Measurements from ENCODE around the gene CC2D1B. TPM values are rescaled to one million over a fixed set of nuclear protein-coding genes. Genes with fewer than 3 reads are reported as not detected.
A peak's percentile ranks its signal among the peaks of the same experiment; 100 is the strongest.

CC2D1B gene, protein sequence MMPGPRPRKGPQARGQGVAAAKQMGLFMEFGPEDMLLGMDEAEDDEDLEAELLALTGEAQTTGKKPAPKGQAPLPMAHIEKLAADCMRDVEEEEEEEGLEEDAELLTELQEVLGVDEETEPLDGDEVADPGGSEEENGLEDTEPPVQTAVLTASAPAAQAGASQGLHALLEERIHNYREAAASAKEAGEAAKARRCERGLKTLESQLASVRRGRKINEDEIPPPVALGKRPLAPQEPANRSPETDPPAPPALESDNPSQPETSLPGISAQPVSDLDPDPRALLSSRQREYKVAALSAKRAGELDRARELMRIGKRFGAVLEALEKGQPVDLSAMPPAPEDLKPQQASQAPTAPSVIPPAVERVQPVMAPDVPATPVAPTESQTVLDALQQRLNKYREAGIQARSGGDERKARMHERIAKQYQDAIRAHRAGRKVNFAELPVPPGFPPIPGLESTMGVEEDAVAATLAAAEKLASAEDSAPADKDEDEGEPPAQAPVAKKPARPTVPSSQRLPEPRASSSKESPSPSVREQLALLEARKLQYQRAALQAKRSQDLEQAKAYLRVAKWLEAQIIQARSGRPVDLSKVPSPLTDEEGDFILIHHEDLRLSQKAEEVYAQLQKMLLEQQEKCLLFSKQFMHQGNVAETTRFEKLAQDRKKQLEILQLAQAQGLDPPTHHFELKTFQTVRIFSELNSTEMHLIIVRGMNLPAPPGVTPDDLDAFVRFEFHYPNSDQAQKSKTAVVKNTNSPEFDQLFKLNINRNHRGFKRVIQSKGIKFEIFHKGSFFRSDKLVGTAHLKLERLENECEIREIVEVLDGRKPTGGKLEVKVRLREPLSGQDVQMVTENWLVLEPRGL
- total RNA-seq (2014; rRNA removed) (26.0 and 26.8 TPM in 2 replicates), Bru-seq, nascent RNA (percentile 74 among the genes with signal in this experiment), BruChase-seq, experiment 1, labeled RNA remaining after a 6-hour chase (percentile 84 among the genes with signal in this experiment), BruChase-seq, experiment 2, labeled RNA remaining after a 2-hour chase (percentile 77 among the genes with signal in this experiment)
- long read RNA-seq, transcript CC2D1B-201 (25 exons, 3,377 nt), result major isoform, 8 of 55 reads
- long read RNA-seq, partial matches to known transcripts, result 18 of 55 reads
- long read RNA-seq, other reads (novel, unspliced or antisense), result 29 of 55 reads

- H3K36me3 ChIP-seq (ENCODE audit: low read depth, low read length), result peaks cover 9% of the 10 kb centered on the region; the same call in 1 of the 2 replicates
- H3K9ac ChIP-seq (ENCODE audit: low read length), result peak within 1 kb of the TSS; percentile 94
- DNase-seq (peak; percentile 98), ATAC-seq (peak; percentile 93)
- CTCF ChIA-PET, result interaction anchor here (0.6 kb wide), 1 partner anchor 811 kb away, joined by 8 read pairs; no protein-coding TSS in a partner anchor
- H3F3A ChIP-seq (ENCODE audit: low read length, unreplicated experiment), result no peaks in the 10 kb centered on the region
- H4K20me1 ChIP-seq (ENCODE audit: low read length), result no peaks in the 10 kb centered on the region
- TF ChIP-seq, protein P1, sequence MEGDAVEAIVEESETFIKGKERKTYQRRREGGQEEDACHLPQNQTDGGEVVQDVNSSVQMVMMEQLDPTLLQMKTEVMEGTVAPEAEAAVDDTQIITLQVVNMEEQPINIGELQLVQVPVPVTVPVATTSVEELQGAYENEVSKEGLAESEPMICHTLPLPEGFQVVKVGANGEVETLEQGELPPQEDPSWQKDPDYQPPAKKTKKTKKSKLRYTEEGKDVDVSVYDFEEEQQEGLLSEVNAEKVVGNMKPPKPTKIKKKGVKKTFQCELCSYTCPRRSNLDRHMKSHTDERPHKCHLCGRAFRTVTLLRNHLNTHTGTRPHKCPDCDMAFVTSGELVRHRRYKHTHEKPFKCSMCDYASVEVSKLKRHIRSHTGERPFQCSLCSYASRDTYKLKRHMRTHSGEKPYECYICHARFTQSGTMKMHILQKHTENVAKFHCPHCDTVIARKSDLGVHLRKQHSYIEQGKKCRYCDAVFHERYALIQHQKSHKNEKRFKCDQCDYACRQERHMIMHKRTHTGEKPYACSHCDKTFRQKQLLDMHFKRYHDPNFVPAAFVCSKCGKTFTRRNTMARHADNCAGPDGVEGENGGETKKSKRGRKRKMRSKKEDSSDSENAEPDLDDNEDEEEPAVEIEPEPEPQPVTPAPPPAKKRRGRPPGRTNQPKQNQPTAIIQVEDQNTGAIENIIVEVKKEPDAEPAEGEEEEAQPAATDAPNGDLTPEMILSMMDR (conservative IDR thresholded peaks at IDR 0.05; ENCODE audit: low read depth, low read length), result no peak
- TF ChIP-seq EZH2phosphoT487 (IDR thresholded peaks at IDR 0.05; ENCODE audit: borderline replicate concordance, low read length), result no peak
- TF ChIP-seq EZH2 (IDR thresholded peaks at IDR 0.05; ENCODE audit: low read length, unreplicated experiment), result no peak
- no peaks in the 10 kb centered on the region for H3K9me2 ChIP-seq (replicated peaks; ENCODE audit: low read length)
- H3K9me3 ChIP-seq (ENCODE audit: low read length), result no peaks in the 10 kb centered on the region
- peak within 1 kb of the TSS; percentile 84 for H3K4me3 ChIP-seq (ENCODE audit: low read length)
- POLR2A ChIA-PET (ENCODE audit: unreplicated experiment), result interaction anchor here (0.6 kb wide), 4 partner anchors 108 to 518 kb away, joined by 3 to 13 read pairs (median 7); partner anchors contain the start of gene TXNDC12
- peak within 1 kb of the TSS; percentile 70 for H3K27ac ChIP-seq (ENCODE audit: low read length)
- H2AFZ ChIP-seq (ENCODE audit: low read length), result peak within 1 kb of the TSS; percentile 87
- peaks cover 19% of the 10 kb centered on the region for H3K79me2 ChIP-seq (ENCODE audit: low read length)
- no peaks in the 10 kb centered on the region for H3K27me3 ChIP-seq (ENCODE audit: low read length)
- H3K4me2 ChIP-seq (ENCODE audit: low read length), result peak within 1 kb of the TSS; percentile 86
- intact Hi-C loops (cut with micrococcal nuclease), result loop anchor here (1.0 to 5.0 kb wide), 4 partner anchors 38 to 309 kb away; partner anchors contain the start of genes BTF3L4, ORC1, PRPF38A and TXNDC12
- peaks cover 20% of the 10 kb centered on the region for H3K4me1 ChIP-seq (ENCODE audit: insufficient read depth, low read length)
- BruUV-seq (replicated peaks), result no TSS peak
Measured at GRCh38 chr1:52365746-52366516, at the start of gene CC2D1B. Gene CC2D1B, minus strand, starts transcription at chr1:52366205. Its CDS starts 1,585 bp downstream, at chr1:52364620.

DNA sequence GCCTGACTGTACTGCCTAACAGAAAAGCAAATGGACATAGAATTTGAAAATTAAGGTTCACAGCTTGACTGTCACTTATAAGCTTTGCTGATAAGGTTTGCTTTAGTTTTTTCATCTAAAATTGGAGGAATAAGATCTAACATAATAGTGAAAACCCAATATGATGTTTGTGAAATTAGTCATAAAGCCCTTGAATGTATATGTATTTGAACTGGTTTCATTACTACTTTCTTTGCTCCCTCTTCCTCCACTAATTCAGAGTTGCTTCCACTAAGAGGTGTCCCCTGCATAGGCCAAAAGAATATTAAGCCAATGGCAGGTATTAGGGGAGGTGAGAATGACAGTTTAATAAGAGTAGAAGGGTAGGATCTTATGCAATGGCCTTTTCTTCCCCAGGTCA, 48.9 kb upstream of the CC2D1B start:
- H3K27ac ChIP-seq (ENCODE audit: low read length), result no peak overlapping the region
- no peak overlapping the region for H2AFZ ChIP-seq (ENCODE audit: low read length)
- no peak overlapping the region for H3K9ac ChIP-seq (ENCODE audit: low read length)
- no peak overlapping the region for H3K4me2 ChIP-seq (ENCODE audit: low read length)
- no peaks in the 10 kb centered on the region for H3K9me3 ChIP-seq (ENCODE audit: low read length)
- no peaks in the 10 kb centered on the region for H3F3A ChIP-seq (ENCODE audit: low read length, unreplicated experiment)
- H3K79me2 ChIP-seq (ENCODE audit: low read length), result no peaks in the 10 kb centered on the region
- no peak for TF ChIP-seq EZH2phosphoT487 (IDR thresholded peaks at IDR 0.05; ENCODE audit: borderline replicate concordance, low read length)
- TF ChIP-seq EZH2 (IDR thresholded peaks at IDR 0.05; ENCODE audit: low read length, unreplicated experiment), result no peak
- TF ChIP-seq, protein P1 (conservative IDR thresholded peaks at IDR 0.05; ENCODE audit: low read depth, low read length), result no peak
- intact Hi-C loops (cut with micrococcal nuclease), result no loop called here
- ChIA-PET CTCF (no interaction called here), POLR2A (ENCODE audit: unreplicated experiment) (no interaction called here)
- no peak overlapping the region for H3K4me3 ChIP-seq (ENCODE audit: low read length)
- peaks cover 76% of the 10 kb centered on the region for H3K36me3 ChIP-seq (ENCODE audit: low read depth, low read length)
- ATAC-seq (no peak), DNase-seq (no peak)
- H4K20me1 ChIP-seq (ENCODE audit: low read length), result no peaks in the 10 kb centered on the region
- no TSS peak for BruUV-seq (replicated peaks)
- H3K4me1 ChIP-seq (ENCODE audit: insufficient read depth, low read length), result no peaks in the 10 kb centered on the region
- H3K27me3 ChIP-seq (ENCODE audit: low read length), result no peaks in the 10 kb centered on the region
- H3K9me2 ChIP-seq (replicated peaks; ENCODE audit: low read length), result no peaks in the 10 kb centered on the region

All from PC-3 (cell line).